Measurements from ENCODE around the gene INSL6. TPM values are rescaled to one million over a fixed set of nuclear protein-coding genes. Genes with fewer than 3 reads are reported as not detected.
"Not testable (repeated sequence)": the region's sequence is repeated elsewhere in the genome, so short reads cannot be mapped to it uniquely, and the experiment has no call there.

The INSL6 gene, protein sequence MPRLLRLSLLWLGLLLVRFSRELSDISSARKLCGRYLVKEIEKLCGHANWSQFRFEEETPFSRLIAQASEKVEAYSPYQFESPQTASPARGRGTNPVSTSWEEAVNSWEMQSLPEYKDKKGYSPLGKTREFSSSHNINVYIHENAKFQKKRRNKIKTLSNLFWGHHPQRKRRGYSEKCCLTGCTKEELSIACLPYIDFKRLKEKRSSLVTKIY
- total RNA-seq (2014; rRNA removed; shearing (Covaris generic)): not detected in 2 replicates

DNA sequence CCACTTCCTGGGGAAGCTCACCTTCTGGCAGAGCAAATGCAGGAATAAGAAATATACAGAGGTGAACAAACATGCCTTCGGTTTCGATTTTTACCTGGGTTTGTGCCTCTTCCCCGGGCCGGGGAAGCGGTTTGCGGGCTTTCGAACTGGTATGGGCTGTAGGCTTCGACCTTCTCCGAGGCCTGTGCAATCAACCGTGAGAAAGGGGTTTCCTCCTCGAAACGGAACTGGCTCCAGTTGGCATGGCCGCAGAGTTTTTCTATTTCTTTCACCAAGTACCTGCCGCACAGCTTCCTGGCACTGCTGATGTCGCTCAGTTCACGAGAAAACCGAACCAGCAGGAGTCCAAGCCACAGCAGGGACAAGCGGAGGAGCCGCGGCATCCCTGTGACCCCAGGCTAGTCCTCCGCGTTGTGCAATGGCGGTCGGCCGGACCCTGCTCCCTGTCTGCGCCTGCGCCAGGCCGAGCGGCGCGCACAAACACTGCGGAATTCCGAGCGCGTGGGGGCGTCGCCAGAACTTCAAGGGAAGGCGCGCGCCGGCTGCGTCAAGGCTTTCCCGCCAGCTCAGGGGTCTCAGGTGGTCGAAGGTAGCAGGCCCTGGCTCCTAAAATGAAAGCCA lies at the start of gene INSL6:
INSL6 (minus strand) TSS at position 420 of the 621 bp plus-strand sequence; CDS start at position 383, 37 bp downstream.
- Histone ChIP-seq H3K36me3 (replicated peaks; ENCODE audit: control insufficient read depth, insufficient read depth, low read length) (no peaks in the 10 kb centered on the region), H3K4me3 (ENCODE audit: insufficient read depth, low read depth, low read length) (no peak within 1 kb of the TSS), H3K27me3 (ENCODE audit: control insufficient read depth, insufficient read depth, low read length) (no peaks in the 10 kb centered on the region)
- peak; percentile 14 for DNase-seq

- H3K27me3 ChIP-seq (ENCODE audit: control insufficient read depth, insufficient read depth, low read length): no peaks in the 10 kb centered on the region
- no peaks in the 10 kb centered on the region for H3K36me3 ChIP-seq (replicated peaks; ENCODE audit: control insufficient read depth, insufficient read depth, low read length)
- DNase-seq: no peak
- H3K4me3 ChIP-seq (ENCODE audit: insufficient read depth, low read depth, low read length): no peak within 1 kb of the TSS
Observed at GRCh38 chr9:5231212-5231611, 45.8 kb upstream of the INSL6 start, which contains the start of gene INSL4. INSL4 (plus strand) TSS chr9:5231419; CDS start chr9:5231524, 105 bp downstream.

- Histone ChIP-seq H3K4me3 (ENCODE audit: insufficient read depth, low read depth, low read length) (no peak overlapping the region), H3K36me3 (replicated peaks; ENCODE audit: control insufficient read depth, insufficient read depth, low read length) (no peaks in the 10 kb centered on the region), H3K27me3 (ENCODE audit: control insufficient read depth, insufficient read depth, low read length) (no peaks in the 10 kb centered on the region)
- no peak for DNase-seq
Observed at GRCh38 chr9:5230554-5230953, 45.1 kb upstream of the INSL6 start.

DNA sequence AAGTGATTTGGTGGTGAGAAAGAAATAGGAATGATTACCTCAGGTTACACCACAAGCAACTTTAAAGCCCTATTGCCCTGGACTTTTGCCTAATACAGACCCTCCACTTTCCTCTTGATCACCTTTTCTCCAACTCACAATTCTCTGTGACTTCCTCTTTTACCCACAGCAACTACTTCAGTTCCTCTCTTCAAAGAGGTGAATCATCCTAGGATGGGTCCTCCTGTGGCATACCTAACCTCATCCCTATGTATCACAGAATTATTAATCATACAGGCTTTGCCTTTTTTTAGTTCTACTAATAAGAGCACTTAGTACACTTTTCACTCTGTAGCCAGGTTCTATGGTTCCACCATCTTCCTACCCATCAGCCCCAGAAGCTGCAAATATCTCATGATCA lies 19.6 kb upstream of the INSL6 start:
- no peak overlapping the region for H3K4me3 ChIP-seq (ENCODE audit: insufficient read depth, low read depth, low read length)
- DNase-seq: no peak
- H3K27me3 ChIP-seq (ENCODE audit: control insufficient read depth, insufficient read depth, low read length): no peaks in the 10 kb centered on the region
- H3K36me3 ChIP-seq (replicated peaks; ENCODE audit: control insufficient read depth, insufficient read depth, low read length): no peaks in the 10 kb centered on the region

GRCh38 chr9:5195463-5195862 lies 10.0 kb upstream of the INSL6 start:
- H3K36me3 ChIP-seq (replicated peaks; ENCODE audit: control insufficient read depth, insufficient read depth, low read length): no peaks in the 10 kb centered on the region
- no peak overlapping the region for H3K4me3 ChIP-seq (ENCODE audit: insufficient read depth, low read depth, low read length)
- no peak for DNase-seq
- H3K27me3 ChIP-seq (ENCODE audit: control insufficient read depth, insufficient read depth, low read length): no peaks in the 10 kb centered on the region

GRCh38 chr9:5193345-5193744 lies 7.9 kb upstream of the INSL6 start:
- Histone ChIP-seq H3K4me3 (ENCODE audit: insufficient read depth, low read depth, low read length) (no peak overlapping the region), H3K27me3 (ENCODE audit: control insufficient read depth, insufficient read depth, low read length) (no peaks in the 10 kb centered on the region), H3K36me3 (replicated peaks; ENCODE audit: control insufficient read depth, insufficient read depth, low read length) (no peaks in the 10 kb centered on the region)
- no peak for DNase-seq

- H3K4me3 ChIP-seq (ENCODE audit: insufficient read depth, low read depth, low read length): no peak overlapping the region
Observed at GRCh38 chr9:5191985-5192384, 6.5 kb upstream of the INSL6 start.

DNA sequence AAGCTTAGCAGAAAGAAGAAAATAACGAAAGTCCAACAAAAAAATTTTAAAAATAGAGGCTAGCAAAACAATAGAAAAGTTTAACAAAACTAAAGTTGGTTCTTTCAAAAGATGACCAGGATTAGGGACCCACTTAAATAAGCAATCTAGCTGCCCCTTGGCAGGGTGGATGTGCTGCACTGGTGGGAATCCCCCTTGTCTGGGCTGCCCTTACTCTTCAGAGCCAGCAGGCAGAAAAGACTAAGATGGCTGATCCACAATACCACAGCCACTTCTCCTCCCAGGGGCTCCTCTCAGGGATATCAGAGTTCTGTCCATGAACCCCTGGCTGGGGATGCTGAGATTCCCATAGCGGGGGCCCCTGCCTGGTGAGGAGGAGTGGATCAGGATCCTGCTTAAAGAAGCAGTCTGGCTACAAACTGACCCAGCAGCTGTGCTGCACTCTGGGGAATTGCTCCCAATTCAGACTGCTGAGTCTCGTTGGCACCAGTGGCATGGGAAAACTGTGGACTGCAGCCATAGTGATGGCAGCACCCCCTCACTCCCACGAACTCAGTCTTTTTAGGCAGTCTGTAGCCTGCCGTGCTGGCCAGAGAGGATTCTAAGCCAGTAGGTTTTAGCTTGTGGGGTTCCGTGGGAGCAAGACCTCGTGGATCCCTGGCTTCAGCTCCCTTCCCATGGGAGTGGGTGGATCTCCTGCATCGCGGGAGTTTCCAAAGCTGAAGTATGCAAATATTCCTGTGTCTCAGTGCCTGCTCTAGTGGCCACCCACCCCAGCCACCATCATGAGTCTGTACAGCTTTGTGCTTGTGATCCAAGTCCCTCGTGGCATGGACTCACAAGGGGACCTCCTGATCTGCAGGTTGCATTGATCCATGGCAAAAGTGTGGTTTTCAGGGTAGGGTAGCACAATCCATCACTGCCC lies 2.9 kb upstream of the INSL6 start:
- H3K27me3 ChIP-seq (ENCODE audit: control insufficient read depth, insufficient read depth, low read length): no peaks in the 10 kb centered on the region
- H3K4me3 ChIP-seq (ENCODE audit: insufficient read depth, low read depth, low read length): no peak overlapping the region
- no peaks in the 10 kb centered on the region for H3K36me3 ChIP-seq (replicated peaks; ENCODE audit: control insufficient read depth, insufficient read depth, low read length)
- DNase-seq: no peak

More at GRCh38 chr9:5191985-5192384, 6.5 kb upstream of the INSL6 start:
- H3K27me3 ChIP-seq (ENCODE audit: control insufficient read depth, insufficient read depth, low read length): no peaks in the 10 kb centered on the region
- no peak for DNase-seq
- H3K36me3 ChIP-seq (replicated peaks; ENCODE audit: control insufficient read depth, insufficient read depth, low read length): no peaks in the 10 kb centered on the region

- H3K36me3 ChIP-seq (replicated peaks; ENCODE audit: control insufficient read depth, insufficient read depth, low read length): no peaks in the 10 kb centered on the region
- no peaks in the 10 kb centered on the region for H3K27me3 ChIP-seq (ENCODE audit: control insufficient read depth, insufficient read depth, low read length)
- H3K4me3 ChIP-seq (ENCODE audit: insufficient read depth, low read depth, low read length): no peak overlapping the region
- peak; percentile 37 for DNase-seq
Observed at GRCh38 chr9:5186416-5187169, 1.2 kb upstream of the INSL6 start.

- H3K27me3 ChIP-seq (ENCODE audit: control insufficient read depth, insufficient read depth, low read length): no peaks in the 10 kb centered on the region
- no peak overlapping the region for H3K4me3 ChIP-seq (ENCODE audit: insufficient read depth, low read depth, low read length)
- H3K36me3 ChIP-seq (replicated peaks; ENCODE audit: control insufficient read depth, insufficient read depth, low read length): no peaks in the 10 kb centered on the region
- no peak for DNase-seq
Observed at GRCh38 chr9:5184776-5185175, 663 bp downstream of the INSL6 start.

- not testable (repeated sequence) for H3K36me3 ChIP-seq (replicated peaks; ENCODE audit: control insufficient read depth, insufficient read depth, low read length); H3K27me3 ChIP-seq (ENCODE audit: control insufficient read depth, insufficient read depth, low read length); DNase-seq; H3K4me3 ChIP-seq (ENCODE audit: insufficient read depth, low read depth, low read length)
Observed at GRCh38 chr9:5180631-5181030, 4.8 kb downstream of the INSL6 start.

- H3K4me3 ChIP-seq (ENCODE audit: insufficient read depth, low read depth, low read length): no peak overlapping the region
- DNase-seq: no peak
- no peaks in the 10 kb centered on the region for H3K36me3 ChIP-seq (replicated peaks; ENCODE audit: control insufficient read depth, insufficient read depth, low read length)
- no peaks in the 10 kb centered on the region for H3K27me3 ChIP-seq (ENCODE audit: control insufficient read depth, insufficient read depth, low read length)
Observed at GRCh38 chr9:5178126-5178805, 7.2 kb downstream of the INSL6 start.

- Histone ChIP-seq H3K27me3 (ENCODE audit: control insufficient read depth, insufficient read depth, low read length) (no peaks in the 10 kb centered on the region), H3K4me3 (ENCODE audit: insufficient read depth, low read depth, low read length) (no peak overlapping the region), H3K36me3 (replicated peaks; ENCODE audit: control insufficient read depth, insufficient read depth, low read length) (no peaks in the 10 kb centered on the region)
- DNase-seq: no peak
Observed at GRCh38 chr9:5146241-5146640, 39.2 kb downstream of the INSL6 start.

DNA sequence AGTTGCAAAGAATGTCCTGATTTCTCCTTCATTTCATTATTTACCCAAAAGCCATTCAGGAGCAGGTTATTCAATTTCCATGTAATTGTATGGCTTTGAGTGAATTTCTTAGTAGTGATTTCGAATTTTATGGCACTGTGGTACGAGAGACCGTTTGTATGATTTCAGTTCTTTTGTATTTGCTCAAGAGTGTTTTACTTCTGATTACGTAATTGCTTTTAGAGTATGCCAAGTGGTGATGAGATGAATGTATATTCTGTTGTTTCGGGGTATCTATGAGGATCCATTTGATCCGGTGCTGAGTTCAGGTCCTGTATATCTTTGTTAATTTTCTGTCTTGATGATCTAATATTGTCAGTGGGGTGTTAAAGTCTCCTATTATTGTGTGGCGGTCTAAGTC lies 41.2 kb downstream of the INSL6 start:
- H3K27me3 ChIP-seq (ENCODE audit: control insufficient read depth, insufficient read depth, low read length): no peaks in the 10 kb centered on the region
- H3K4me3 ChIP-seq (ENCODE audit: insufficient read depth, low read depth, low read length): no peak overlapping the region
- H3K36me3 ChIP-seq (replicated peaks; ENCODE audit: control insufficient read depth, insufficient read depth, low read length): no peaks in the 10 kb centered on the region
- DNase-seq: no peak

Data from H7 (cell line).